NK-92 (cell line): ENCODE data around the gene UBE2Q2.

Source experiments
- DNase-seq: peaks from one replicate; lab custom pipeline; 2025; ENCODE audit not compliant: unreplicated experiment; lab: John Stamatoyannopoulos, UW

UBE2Q2 gene

DNA sequence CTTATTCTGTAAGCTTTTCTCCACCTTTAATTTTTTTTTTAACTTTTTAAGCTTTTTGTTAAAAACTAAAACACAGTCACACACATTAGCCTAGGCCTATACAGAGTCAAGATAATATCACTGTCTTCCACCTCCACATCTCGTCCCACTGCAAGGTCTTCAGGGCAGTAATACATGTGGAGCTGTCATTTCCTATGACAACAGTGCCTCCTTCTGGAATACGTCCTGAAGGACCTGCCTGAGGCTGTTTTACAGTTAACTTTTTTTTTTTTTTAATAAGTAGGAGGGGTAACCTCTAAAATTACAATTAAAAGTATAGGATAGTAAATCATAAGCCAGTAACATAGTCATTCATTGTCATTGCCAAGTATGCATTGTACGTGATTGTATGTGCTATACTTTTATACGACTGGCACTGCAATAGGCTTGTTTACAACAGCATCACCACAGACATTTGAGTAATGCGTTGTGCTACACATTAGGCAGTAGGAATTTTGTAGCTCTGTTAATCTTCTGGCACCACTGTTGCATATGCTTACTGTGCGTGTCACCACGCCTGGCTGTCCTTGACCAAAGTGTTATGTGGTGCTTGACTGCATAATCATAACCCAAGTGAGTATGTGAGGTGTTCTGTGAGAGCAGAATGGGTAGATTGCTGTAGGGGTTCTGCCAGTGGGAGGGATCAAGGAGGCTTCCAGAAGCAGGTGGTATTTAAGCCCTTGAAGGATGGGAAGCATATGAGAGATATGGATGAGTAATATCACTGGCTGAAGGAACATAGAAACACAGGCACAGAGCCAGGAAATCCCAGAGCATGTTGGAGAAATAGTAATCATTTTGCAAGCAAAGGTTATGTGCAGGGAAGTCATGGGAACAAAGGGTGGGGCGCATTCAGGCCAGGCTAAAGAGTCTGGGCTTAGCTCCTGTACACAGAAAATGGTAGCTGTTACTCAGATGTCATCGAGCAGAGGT lies 78.8 kb downstream of the UBE2Q2 start:
- DNase-seq, result no peak

DNA sequence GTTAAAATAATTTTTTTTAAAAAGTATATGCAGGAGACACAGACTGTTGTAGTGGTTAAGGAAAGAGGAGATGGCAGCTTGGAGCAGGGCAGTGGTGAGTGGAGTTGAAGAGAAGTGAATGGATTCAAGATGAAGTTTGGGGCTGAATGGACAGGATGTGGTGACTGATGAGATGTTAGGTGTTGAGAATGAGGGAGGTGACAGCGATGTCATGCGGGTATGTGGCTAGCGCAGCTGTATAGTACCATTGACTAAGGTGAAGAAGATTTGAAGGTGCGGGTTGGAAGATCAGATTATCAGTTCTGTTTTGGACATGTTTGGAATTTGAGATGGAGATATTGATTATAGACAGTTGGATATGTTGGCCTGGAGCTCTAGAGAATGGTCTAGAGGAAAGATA lies 80.5 kb downstream of the UBE2Q2 start:
- DNase-seq, result no peak

DNA sequence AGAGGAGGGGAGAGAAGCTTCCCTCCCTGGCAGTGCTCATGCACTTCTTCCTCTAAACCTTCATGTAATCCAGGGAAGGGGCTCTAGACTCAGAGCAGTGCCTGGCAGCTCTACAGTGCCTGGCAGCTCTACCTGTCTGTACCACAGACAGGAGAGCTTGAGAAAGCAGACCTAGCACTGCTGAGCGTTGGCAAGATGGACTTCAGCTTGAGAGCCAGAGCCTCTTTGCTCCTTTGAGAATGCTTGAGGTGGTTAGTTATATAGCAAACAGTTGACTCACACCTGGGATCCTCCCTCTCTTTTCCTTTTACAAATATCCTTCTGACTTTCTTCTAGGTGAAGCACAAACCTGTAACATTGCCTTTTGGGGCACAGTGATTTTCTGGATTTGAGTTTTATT lies 81.3 kb downstream of the UBE2Q2 start:
- DNase-seq, result no peak

DNA sequence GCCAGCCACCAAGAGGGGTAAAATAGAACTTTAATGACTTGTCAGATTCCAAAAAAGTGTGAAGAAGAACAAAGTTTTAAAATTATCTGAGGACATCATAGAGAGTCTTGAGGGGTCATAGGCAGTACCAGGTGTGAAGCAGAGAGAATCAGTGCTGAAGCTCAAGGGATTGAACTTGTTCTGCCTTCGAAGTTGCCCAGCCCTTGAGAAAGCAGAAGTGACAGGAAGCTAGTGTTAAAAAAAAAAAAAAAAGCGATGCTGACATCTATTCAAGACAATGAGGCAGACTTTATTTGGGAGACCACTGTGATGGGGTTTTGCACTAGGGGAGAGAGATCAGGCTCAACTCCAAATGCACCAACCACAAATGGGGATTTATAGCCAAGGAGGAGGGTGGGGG lies 82.2 kb downstream of the UBE2Q2 start:
- no peak for DNase-seq

DNA sequence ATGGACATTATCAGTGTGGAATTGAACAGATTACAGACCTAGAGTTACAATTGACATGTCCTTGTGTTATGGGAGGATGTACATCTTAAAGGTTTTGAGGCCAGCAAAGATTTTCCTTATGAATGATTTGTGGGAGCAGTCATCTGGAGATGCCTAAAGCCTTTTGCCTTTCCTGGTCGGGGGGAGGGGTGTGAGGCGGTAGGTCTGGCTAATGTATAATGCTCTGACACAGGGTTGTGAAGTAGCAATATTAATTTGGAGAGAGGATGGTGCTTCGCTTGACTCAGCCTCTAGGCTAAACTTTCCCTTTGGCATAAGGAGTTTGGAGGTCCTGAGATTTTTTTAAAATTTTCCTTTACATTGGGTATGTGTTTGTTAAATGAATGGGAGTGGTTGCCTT lies 83.7 kb downstream of the UBE2Q2 start:
- DNase-seq, result no peak

DNA sequence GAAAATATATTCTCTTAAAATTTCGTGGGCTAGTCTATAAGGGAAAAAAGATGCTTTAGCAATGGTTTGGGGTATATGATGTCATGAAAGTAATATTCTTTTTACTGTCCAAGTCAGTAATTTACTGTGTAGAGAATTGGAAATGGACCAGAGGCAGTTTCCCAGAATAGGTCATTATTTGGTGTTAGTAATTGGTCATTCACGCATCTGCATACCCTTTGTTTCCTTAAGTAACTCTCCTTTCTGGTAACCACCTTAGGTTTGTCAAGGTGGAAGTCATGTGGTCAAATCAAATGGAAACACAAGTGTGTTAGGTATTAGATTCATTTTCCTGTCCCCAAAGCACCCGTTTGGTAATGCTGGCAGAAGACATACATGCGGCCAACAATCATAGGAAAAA lies 84.4 kb downstream of the UBE2Q2 start:
- DNase-seq, result no peak

DNA sequence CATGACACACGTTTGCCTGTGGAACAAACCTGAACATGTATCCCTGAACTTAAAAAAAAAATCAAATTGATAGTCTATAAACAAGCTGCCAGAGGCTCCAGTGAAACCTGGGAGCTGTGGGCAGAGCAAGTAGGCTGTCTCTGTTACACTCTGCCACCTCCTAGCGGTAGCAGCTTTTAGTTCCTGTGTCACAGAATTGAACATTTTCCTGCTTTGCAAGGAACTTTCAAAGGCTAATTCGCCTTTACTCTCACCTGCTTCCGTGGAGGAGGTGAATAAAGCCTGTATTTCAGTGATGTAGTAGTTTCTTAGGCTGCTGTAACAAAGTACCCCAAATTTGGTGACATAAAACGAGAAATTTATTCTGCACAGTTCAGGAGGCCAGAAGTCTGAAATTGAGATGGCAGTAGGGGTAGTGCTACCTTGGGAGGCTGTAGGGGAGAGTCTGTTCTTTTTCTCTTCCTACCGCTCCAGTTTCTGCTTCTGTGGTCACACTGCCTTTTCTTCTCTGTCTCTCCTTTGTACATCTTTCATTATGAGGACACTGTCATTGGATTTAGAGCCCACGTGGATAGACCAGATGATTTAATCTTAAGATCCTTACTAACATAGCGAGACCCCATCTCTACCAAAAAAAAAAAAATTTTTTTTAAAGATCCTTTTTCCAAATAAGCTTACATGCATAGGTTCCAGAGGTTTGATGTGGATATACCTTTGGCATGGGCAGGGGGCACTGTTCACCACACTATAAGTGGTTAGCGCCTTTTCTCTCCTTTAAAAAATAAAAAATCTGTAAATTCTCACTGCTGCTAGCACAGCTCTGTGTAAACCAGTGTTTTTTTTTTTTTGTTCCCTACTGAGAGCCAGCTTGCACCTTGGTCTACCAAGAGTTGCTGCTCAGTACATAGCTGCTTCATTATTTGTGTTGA lies 85.7 kb downstream of the UBE2Q2 start:
- DNase-seq, result no peak

DNA sequence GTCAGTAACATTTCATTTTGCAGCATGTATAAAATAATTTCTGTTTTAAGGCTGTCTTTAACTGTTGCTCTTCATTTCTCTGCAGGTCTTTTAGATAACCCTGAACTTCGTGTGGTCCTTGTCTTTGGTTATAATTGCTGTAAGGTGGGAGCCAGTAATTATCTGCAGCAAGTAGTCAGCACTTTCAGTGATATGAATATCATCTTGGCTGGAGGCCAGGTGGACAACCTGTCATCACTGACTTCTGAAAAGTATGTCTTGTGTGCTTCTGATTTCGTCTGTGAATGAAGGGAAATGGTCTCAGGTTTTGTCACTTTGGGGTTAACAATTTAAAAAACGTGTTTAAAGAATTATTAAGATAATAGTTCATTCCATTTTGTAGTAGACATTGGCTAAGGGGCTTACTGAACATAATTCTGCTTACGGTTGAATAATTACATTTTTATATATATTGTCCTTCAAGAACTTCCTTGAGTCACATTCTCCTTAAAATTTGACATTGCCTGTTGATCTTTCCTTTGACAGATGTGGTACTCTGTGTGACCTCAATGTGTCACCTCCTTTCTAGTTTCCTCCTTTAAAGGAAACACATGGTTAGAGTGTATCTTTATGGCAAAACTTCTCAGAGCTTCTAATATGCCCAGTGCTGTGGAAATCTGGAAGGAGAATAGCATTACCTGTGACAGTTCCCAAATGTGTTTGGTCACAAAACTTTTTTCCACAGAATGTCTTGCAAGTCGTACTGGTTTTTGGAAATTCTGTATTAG lies 86.7 kb downstream of the UBE2Q2 start:
- no peak for DNase-seq

DNA sequence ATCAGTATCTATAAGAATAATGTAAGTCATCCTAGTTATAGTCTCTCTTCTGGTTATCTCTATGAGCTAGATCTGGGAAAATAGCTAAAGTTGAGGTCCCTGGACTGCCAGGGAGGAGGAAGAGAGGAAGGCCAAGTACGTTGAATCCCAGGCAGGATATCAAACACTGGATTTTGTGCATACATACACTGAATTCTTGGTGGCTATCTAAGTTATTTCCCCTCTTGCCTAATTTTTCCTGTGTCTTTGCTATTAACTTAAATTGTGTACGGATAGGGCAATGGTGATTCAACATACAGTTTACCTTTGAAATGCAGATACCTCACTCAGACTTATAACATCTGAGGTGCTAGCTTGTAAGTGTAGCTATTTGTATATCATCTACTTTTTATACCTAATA lies 87.6 kb downstream of the UBE2Q2 start:
- no peak for DNase-seq

DNA sequence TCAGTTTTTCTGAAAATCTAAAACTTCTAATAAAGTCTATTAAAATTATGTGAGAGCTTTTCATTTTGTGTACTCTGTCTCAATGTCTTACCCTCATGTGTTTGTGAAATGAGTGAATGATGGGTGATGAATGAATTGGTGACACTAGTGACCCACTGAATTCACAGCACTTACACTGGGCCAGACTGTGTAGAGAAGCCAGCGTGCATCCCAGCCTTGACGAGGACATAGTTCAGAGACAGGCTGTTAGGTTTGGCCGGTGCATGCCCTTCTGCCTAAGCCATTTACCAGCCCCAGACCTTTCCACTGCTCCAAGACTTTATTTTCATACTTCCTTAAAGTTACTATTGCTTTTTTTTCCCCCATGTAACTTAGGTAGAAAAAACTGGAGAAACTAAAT lies 99.2 kb downstream of the UBE2Q2 start:
- DNase-seq, result no peak

DNA sequence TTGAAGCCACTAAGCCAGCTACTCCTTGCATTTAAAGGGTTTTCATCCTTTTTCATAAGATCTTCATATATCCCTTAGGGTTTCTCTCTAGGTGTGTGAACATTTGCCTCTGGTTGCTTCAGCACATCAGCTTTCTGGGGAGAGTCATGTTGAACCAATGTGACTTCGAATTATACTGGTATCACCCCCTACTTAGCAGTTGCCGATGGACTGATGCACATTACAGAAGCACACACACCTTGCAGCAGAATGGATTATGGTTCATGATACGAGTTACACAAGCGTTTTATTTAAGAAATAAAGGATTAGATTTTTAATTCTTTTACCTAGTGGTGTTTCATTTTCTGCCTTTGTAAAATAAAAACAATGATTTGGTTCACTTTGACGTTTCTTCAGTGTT lies 100.0 kb downstream of the UBE2Q2 start:
- DNase-seq, result no peak

DNA sequence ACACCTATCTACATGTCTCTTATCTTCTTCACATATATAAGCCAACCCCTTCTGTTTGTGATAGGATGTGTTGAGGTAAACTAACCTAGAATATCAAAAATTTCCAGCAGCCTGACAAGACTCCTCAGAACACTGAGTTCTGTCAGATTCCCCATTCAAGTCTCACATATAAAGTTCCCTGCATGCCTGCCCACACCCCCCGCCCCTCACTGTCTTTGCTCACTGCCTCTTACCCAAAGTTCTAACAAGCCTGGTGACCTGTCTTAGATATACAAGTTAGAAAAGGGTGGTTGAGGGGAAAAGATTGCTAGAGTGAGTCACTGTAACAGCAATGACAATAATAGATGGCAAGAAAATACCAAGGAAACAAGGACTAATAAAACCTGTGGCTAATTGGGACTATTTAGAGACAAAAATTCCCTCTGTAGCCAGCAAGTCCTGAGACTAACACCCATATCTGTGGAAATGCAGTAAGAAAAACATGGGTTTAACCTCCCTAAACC lies 100.5 kb downstream of the UBE2Q2 start:
- no peak for DNase-seq

DNA sequence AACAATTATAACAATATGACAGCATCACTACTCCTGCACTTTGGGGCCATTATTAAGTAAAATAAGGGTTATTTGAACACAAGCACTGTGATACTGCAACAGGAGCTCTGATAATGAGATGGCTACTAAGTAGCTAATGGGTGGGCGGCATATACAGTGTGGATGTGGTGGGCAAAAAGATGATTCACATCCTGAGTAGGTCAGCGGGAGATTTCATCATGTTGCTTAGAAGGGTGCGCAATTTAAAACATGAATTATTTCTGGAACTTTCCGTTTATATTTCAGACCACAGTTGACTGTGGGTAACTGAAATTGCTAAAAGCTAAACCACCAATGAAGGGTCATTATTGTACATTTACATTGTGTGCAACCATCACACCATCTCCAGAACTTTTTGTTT lies 102.7 kb downstream of the UBE2Q2 start:
- DNase-seq, result no peak

DNA sequence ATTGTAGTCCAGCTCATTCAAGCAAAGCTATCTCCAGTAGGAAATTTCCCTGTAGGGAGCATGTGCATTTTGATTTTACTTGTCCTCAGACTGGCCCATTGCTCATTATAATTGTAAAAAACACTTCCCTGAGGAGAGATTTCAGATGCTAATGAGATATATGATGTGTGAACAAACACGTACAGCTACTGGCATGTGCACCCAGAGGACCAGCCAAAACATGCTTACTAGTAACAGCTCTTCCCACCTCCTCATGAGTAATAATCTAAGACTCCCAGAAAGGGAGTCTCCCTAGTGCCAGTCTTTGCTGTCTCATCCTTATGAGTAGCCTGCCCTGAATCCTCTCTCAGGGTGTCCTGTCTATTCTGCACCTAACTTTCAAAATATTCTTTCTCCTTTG lies 103.8 kb downstream of the UBE2Q2 start:
- DNase-seq, result no peak

DNA sequence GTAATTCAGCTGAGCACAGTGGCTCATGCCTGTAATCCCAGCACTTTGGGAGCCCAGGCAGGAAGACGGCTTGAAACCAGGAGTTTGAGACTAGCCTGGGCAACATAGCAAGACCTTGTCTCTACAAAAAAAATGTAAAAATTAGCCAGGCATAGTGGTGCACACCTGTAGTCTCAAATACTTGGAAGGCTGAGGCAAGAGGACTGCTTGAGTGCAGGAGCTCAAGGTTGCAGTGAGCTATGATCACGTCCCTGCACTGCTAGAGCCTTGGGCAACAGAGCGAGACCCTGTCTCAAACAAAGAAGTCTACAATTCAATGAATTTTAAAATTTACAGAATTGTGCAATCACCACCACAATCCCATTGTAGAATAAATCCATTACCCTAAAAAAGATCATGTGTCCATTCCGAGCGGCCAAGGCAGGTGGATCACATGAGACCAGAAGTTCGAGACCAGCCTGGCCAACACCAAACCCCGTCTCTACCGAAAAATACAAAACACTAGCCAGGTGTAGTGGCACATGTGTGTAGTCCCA lies 105.6 kb downstream of the UBE2Q2 start:
- no peak for DNase-seq
